Suprapubic skin (tissue), 4 donors: Measurements from ENCODE around the gene ANKEF1. TPM values are rescaled to one million over a fixed set of nuclear protein-coding genes. Genes with fewer than 3 reads are reported as not detected.

ENCODE experiments used
- DNase-seq, 2 donors: peaks; one replicate each; pipeline ENCODE4 v3.0.0-alpha.2; 2019; ENCODE audit warnings: low spot score in 2 of 2
- H3K27ac ChIP-seq: fragments of 200-600 bp; sonication (generic); one replicate; pipeline ENCODE4 v1.5.1; 2019
- H3K27me3 ChIP-seq: fragments of 200-600 bp; sonication (generic); one replicate; pipeline ENCODE4 v1.5.1; 2019
- H3K36me3 ChIP-seq: fragments of 200-600 bp; sonication (generic); one replicate; pipeline ENCODE4 v1.5.1; 2019
- H3K4me1 ChIP-seq: fragments of 200-600 bp; sonication (generic); one replicate; pipeline ENCODE4 v1.5.1; 2019
- H3K4me3 ChIP-seq: fragments of 200-600 bp; sonication (generic); one replicate; pipeline ENCODE4 v1.5.1; 2019; ENCODE audit warnings: mild to moderate bottlenecking
- H3K9me3 ChIP-seq: fragments of 200-600 bp; sonication (generic); one replicate; pipeline ENCODE4 v1.5.1; 2019
- EP300 ChIP-seq: sonication (generic); formaldehyde crosslinking; IDR thresholded peaks from one replicate; pipeline ENCODE4 v1.6.1; 2017; ENCODE audit warnings: antibody characterized with exemption
- POLR2A ChIP-seq, 2 donors: fragments of 450-650 bp; IDR thresholded peaks; one replicate each; pipeline ENCODE4 v1.6.1; 2017; ENCODE audit warnings: antibody characterized with exemption in 2 of 2, mild to moderate bottlenecking in 2 of 2, moderate library complexity in 2 of 2
- POLR2AphosphoS5 ChIP-seq, 3 donors: sonication (generic); formaldehyde crosslinking; IDR thresholded peaks; one replicate each; pipeline ENCODE4 v1.6.1; 2017; ENCODE audit warnings: antibody characterized with exemption in 3 of 3
- WGBS: methylation state at CpG from one replicate; pipeline ENCODE4 v1.1.5; 2018; 5-methylcytosine and 5-hydroxymethylcytosine counted together
- total RNA-seq, 4 donors: library from RNA; depleted of rRNA; stranded (reverse); fragments of >200 nt; gene quantifications; one replicate each; pipeline ENCODE4 v1.1.0, GENCODE V29; 2016
- TF ChIP-seq, protein P1 (sequence below), 2 donors: fragments of 200-600 bp in 1 of 2; fragments of 450-650 bp in 1 of 2; sonication (generic) in 1 of 2; IDR thresholded peaks; one replicate each; pipeline ENCODE4 v1.5.1; 2016 to 2019; ENCODE audit warnings: antibody characterized with exemption in 2 of 2, mild to moderate bottlenecking in 1 of 2, moderate library complexity in 1 of 2

The ANKEF1 gene
- total RNA-seq, 4 donors from 2014 or later, result 3.7 to 11.0 (median 4.6) TPM

GRCh38 chr20:10065154-10065833 is 30.5 kb downstream of the ANKEF1 start:
- Histone ChIP-seq H3K4me1 (no peaks in the 10 kb centered on the region), H3K4me3 (no peak overlapping the region), H3K27me3 (no peaks in the 10 kb centered on the region), H3K36me3 (no peaks in the 10 kb centered on the region), H3K27ac (no peak overlapping the region), H3K9me3 (no peaks in the 10 kb centered on the region)
- TF ChIP-seq, protein P1, sequence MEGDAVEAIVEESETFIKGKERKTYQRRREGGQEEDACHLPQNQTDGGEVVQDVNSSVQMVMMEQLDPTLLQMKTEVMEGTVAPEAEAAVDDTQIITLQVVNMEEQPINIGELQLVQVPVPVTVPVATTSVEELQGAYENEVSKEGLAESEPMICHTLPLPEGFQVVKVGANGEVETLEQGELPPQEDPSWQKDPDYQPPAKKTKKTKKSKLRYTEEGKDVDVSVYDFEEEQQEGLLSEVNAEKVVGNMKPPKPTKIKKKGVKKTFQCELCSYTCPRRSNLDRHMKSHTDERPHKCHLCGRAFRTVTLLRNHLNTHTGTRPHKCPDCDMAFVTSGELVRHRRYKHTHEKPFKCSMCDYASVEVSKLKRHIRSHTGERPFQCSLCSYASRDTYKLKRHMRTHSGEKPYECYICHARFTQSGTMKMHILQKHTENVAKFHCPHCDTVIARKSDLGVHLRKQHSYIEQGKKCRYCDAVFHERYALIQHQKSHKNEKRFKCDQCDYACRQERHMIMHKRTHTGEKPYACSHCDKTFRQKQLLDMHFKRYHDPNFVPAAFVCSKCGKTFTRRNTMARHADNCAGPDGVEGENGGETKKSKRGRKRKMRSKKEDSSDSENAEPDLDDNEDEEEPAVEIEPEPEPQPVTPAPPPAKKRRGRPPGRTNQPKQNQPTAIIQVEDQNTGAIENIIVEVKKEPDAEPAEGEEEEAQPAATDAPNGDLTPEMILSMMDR (IDR thresholded peaks at IDR 0.05), result no peak
- no peak for TF ChIP-seq POLR2AphosphoS5 (IDR thresholded peaks at IDR 0.05)
- TF ChIP-seq EP300, result no peak
- DNase-seq, result no peak
- WGBS, result 96% methylated on average over 3 of the region's 3 CpGs

DNA sequence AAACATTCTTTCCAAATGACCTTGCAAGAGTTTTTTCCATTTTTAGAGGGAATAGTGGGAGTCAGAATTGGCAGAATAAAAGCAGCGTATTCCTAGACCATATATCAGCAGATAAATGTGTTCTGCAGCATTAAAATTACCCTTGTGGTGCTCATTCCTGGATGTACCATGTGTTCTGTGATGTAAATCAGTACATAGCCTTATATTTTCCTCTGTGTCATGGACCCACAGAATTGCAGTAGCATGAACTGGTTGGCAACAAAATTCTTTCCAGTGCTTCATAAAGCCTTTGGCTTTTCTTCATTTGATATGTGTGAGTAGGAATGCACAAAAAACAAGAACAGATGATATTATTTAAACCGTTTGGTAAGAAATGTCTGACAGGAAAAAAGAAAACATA is 32.5 kb downstream of the ANKEF1 start:
- Histone ChIP-seq H3K9me3 (no peaks in the 10 kb centered on the region), H3K27me3 (no peaks in the 10 kb centered on the region), H3K36me3 (no peaks in the 10 kb centered on the region), H3K4me3 (no peak overlapping the region), H3K27ac (no peak overlapping the region), H3K4me1 (no peaks in the 10 kb centered on the region)
- no peak for DNase-seq
- TF ChIP-seq EP300 (no peak), POLR2A (IDR thresholded peaks at IDR 0.05) (no peak), POLR2AphosphoS5 (IDR thresholded peaks at IDR 0.05) (no peak)
- TF ChIP-seq, protein P1 (IDR thresholded peaks at IDR 0.05), result no peak
- WGBS, result 51% methylated on average over 2 of the region's 2 CpGs

DNA sequence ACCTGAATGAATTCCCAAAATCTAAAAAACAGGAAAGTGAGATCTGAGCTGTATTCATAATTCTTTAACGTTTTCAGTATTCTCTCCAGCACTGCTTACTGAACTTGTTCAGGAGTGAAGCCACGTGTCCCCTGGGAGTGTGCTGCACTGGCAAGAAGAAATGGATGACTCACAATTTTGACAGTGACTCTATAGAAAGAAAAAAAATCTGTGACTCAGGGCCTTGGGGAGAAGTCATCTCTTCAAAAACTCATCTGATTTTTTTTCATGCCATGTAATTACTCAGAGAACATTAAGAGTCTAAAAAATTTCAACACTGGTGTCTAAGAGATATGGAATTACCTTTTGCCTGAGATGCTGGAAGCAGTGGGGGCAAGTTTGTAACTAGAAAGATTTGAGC is 39.7 kb downstream of the ANKEF1 start:
- 12% methylated on average over 2 of the region's 2 CpGs for WGBS
- no peaks in the 10 kb centered on the region for H3K9me3 ChIP-seq
- no peak for DNase-seq
- H3K36me3 ChIP-seq, result no peaks in the 10 kb centered on the region
- H3K4me3 ChIP-seq, result no peak overlapping the region
- H3K27ac ChIP-seq, result no peak overlapping the region
- H3K4me1 ChIP-seq, result peaks cover 53% of the 10 kb centered on the region
- TF ChIP-seq EP300 (no peak), POLR2A (IDR thresholded peaks at IDR 0.05) (no peak), POLR2AphosphoS5 (IDR thresholded peaks at IDR 0.05) (no peak)
- TF ChIP-seq, protein P1 (IDR thresholded peaks at IDR 0.05), result no peak
- no peaks in the 10 kb centered on the region for H3K27me3 ChIP-seq

DNA sequence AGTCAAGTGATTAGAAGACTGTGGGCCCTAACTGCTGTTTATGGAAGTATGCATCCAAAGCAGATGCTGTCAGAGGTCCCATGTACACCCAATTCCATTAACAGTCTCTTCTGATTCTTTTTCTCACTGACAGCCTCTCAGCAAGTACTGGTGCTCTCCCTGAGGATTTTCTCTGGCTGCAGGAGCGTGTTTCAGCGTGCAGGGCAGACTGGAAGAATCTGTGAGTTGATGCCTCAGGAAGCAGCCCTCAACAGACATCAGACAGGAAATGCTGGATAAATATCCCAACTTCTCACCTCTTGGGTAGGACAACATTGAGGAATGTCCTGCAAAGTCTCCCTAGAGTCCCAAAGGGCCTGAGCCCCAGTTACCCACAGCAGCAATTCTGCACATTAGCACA is 40.8 kb downstream of the ANKEF1 start:
- peaks cover 58% of the 10 kb centered on the region for H3K4me1 ChIP-seq
- H3K27me3 ChIP-seq, result no peaks in the 10 kb centered on the region
- H3K27ac ChIP-seq, result peak overlapping the region; percentile 5
- no peak overlapping the region for H3K4me3 ChIP-seq
- no peaks in the 10 kb centered on the region for H3K9me3 ChIP-seq
- DNase-seq, result no peak
- 50% methylated on average over 2 of the region's 2 CpGs for WGBS
- TF ChIP-seq, protein P1 (IDR thresholded peaks at IDR 0.05), result no peak
- TF ChIP-seq POLR2A (IDR thresholded peaks at IDR 0.05) (no peak), EP300 (no peak), POLR2AphosphoS5 (IDR thresholded peaks at IDR 0.05) (no peak)
- H3K36me3 ChIP-seq, result no peaks in the 10 kb centered on the region

DNA sequence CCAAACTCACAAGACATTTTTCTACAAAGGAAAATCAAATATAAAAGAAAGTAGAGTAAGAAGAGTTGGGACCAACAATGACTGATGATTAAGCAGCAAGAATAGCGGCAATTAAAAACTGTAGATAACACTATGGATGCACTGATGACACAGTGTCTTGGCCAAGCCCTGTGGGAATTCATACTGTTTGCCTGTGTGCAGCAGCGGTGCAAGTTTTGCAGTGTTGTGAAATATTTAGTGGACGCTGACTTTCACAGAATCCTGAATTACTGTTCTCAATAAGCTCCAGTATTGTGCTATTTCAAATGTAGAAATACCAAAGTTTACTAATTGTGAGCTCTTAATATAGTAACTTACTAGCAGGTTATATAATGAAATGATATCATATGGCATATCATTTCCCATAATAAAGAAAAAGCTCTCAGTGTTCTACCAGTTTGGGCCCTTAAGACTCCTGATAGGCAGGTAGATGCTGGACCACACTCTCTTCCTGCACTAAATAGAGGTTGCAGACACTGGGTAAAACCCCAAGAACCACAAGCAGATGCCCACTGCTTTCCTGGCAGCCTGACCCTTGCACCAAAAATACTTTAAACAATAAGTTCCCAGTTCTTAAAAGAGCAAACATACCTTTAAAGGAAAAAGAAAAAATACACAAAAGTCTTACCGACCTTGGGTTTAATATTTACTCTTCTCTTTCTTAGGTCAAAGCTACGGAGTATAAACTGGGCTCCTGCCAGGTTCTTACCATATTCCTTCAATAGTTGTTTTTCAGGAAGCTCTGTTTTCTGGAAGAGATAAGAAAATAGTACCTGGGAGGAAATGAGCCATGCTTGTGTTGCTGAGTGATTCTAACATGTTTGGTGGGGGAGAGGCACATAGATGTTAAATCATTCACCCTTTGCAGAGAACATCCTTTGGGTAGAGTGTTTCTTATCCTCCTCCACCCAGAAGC is 41.6 kb downstream of the ANKEF1 start:
- no peak for TF ChIP-seq POLR2A (IDR thresholded peaks at IDR 0.05)
- TF ChIP-seq, protein P1 (IDR thresholded peaks at IDR 0.05), result no peak
- no peak for TF ChIP-seq POLR2AphosphoS5 (IDR thresholded peaks at IDR 0.05)
- TF ChIP-seq EP300, result no peak
- 48% methylated on average over 5 of the region's 5 CpGs for WGBS
- peaks cover 62% of the 10 kb centered on the region for H3K4me1 ChIP-seq

More for the DNA sequence above, 41.6 kb downstream of the ANKEF1 start:
- no peaks in the 10 kb centered on the region for H3K36me3 ChIP-seq
- no peak for DNase-seq
- H3K4me3 ChIP-seq, result no peak overlapping the region
- no peaks in the 10 kb centered on the region for H3K27me3 ChIP-seq
- H3K27ac ChIP-seq, result peak overlapping the region; percentile 21
- H3K9me3 ChIP-seq, result no peaks in the 10 kb centered on the region
